SKM-1 treated with dmso at 0.1 percent for 144 hours (cell line): ENCODE results near the gene CBLB.

Source experiments
- DNase-seq: peaks from one replicate; lab custom pipeline; 2025; ENCODE audit not compliant: unreplicated experiment; lab: John Stamatoyannopoulos, UW

The CBLB gene

GRCh38 chr3:105847865-105848264, 20.9 kb downstream of the CBLB start:
- DNase-seq, result no peak

- DNase-seq, result no peak
These were observed 21.4 kb downstream of the CBLB start for GRCh38 chr3:105847452-105847851.

GRCh38 chr3:105846809-105847208, 22.0 kb downstream of the CBLB start:
- no peak for DNase-seq

- DNase-seq, result no peak
These were observed 23.3 kb downstream of the CBLB start for GRCh38 chr3:105845488-105845887.

GRCh38 chr3:105844704-105845103, 24.1 kb downstream of the CBLB start:
- DNase-seq, result no peak

- no peak for DNase-seq
These were observed 24.8 kb downstream of the CBLB start for GRCh38 chr3:105843994-105844393.

- DNase-seq, result no peak
These were observed 25.9 kb downstream of the CBLB start for GRCh38 chr3:105842943-105843342.

GRCh38 chr3:105842449-105842848, 26.4 kb downstream of the CBLB start:
- no peak for DNase-seq

GRCh38 chr3:105837947-105838346, 30.9 kb downstream of the CBLB start:
- DNase-seq, result no peak

DNA sequence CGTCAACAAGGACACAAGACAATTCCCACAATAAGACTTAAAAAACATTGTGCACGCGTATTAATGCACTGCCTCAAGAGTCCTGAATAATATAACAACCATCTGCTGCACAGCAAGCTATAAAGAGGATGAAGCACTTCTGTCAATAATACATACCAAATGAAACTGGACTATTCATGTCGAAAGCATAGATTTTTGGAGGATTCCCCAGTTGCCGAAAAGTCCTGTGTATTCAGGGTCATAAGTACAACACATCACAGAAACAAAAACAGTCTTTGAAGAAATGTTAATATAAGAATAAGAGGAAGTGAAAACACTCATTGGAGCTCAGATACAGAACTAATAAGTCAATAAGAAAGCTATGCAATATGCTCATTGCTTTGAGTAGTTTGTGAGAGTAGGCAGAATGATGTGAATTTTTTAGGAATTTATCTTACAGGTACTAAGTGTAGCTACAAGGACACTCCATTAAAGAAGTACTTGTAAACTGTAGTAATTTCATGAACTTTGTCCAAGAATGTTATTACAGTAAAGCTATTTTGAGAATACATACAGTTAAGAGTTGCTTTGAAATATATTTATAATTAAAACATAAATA, 31.6 kb downstream of the CBLB start:
- DNase-seq, result no peak

- DNase-seq, result no peak
These were observed 32.3 kb downstream of the CBLB start for GRCh38 chr3:105836533-105836932.

GRCh38 chr3:105835606-105836005, 33.2 kb downstream of the CBLB start:
- DNase-seq, result no peak

DNA sequence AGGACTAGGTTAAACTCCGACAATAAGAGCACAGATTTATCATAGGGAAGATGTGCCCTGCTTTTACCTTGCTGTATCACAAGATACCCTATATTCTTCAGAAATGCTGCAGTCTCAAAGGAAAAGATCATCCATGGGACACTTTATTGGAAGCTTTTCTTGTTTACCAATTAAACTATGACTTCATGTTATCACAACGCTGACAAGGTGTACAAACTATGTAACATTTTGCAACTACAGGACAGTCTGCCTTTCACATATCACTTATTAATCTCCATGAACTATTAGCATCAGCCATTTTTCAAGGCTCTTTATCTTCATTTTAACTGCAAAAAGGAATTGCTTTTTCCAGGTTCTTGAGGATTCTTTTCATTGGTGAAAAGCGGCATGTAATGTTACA, 34.0 kb downstream of the CBLB start:
- DNase-seq, result no peak

DNA sequence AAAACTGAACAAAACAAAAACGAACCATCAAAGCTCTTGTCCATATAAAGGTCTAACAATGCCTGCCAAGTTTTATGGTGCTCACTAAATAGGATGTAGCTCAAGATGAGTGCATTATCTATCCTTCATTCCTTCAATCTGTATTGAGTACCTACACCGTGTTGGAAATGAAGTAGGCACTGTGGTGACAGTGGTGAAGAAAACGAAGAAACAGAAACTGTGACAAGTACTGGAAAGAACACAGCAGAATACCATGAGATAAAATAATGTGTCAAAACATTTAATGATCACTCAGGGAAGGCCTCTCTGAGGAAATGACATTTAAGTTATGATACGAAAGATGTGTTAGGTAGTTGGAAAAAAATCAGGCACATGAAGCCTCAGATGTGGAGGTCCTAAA, 36.2 kb downstream of the CBLB start:
- DNase-seq, result no peak

GRCh38 chr3:105830836-105831235, 38.0 kb downstream of the CBLB start:
- DNase-seq, result no peak

- DNase-seq, result no peak
These were observed 38.8 kb downstream of the CBLB start for GRCh38 chr3:105829871-105830622.

DNA sequence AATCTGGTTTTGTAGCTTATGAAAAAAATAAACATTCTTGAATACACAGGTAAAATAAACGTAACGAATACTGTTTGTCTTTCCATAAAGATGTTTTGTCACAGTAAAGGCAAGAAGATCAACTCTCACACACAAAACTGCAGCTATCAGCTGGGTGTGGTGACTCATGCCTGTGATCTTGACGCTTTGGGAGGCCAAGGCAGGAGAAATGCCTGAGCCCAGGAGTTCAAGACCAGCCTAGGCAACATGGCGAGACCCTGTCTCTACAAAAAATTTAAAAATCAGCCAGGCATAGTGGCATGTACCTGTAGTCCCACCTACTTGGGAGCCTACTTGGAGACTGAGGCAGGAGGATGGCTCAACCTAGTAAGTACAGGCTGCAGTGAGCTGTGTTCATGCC, 39.6 kb downstream of the CBLB start:
- no peak for DNase-seq

DNA sequence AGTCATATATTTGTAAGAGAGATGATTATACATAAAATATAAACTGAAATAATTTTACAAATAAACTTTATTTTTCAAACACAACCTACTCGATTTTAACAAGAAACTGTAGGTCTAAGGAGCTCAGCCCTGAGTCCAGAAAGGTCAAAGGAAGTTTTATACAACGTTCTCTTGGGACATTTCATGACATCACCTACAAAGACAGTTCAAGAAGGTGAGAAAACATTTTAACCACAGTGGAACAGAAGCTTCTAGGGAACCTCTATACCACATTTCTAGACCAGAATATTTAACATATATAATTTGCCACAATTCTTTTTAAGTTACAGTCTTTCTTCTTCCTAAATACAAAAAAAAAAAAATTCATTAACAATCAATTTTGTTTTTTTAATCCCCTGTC, 40.1 kb downstream of the CBLB start:
- DNase-seq, result no peak

GRCh38 chr3:105827959-105828358, 40.9 kb downstream of the CBLB start:
- DNase-seq, result no peak

- DNase-seq, result no peak
These were observed 41.8 kb downstream of the CBLB start for GRCh38 chr3:105826778-105827634.

DNA sequence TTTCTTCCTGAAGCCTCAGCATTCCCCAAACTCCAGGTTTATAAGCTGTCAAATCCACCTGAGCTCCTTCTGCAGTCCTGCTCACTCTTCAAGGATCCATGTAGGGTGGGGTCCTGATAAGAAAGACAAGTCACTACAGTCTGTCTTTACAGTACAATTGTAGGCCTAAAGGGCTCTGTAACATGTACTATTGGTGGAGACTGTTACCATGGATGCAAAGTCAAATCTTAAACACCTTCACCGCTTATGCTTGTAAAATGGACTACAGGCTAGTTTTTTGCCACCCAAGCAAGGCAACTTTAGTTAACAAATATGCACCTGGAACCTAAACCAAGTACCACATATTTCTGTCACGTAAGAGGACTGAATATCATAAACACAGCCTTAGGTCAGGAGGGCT, 44.7 kb downstream of the CBLB start:
- no peak for DNase-seq
